ENCODE results near the gene PDZRN4.

PDZRN4 gene

GRCh38 chr12:41286426-41286825 lies 98.3 kb downstream of the PDZRN4 start:
- Histone ChIP-seq H3K4me2 (ENCODE audit: low read depth, low read length, poor library complexity, severe bottlenecking) (no peak overlapping the region), H3K9me2 (replicated peaks; ENCODE audit: insufficient read depth, low read length) (no peaks in the 10 kb centered on the region), H4K20me1 (ENCODE audit: low read depth, low read length) (no peaks in the 10 kb centered on the region; the same call in 1 of the 2 replicates), H2AFZ (ENCODE audit: low read depth, low read length, severe bottlenecking) (no peak overlapping the region), H3K9me3 (ENCODE audit: insufficient read depth, low read length) (no peaks in the 10 kb centered on the region), H3K9ac (ENCODE audit: low read length) (no peak overlapping the region), H3F3A (ENCODE audit: insufficient read depth) (no peaks in the 10 kb centered on the region), H3K4me3 (ENCODE audit: insufficient read depth, low read length, poor library complexity, severe bottlenecking) (no peak overlapping the region), H3K79me2 (ENCODE audit: insufficient read depth, low read length) (no peaks in the 10 kb centered on the region), H3K27me3 (ENCODE audit: low read length) (no peaks in the 10 kb centered on the region), H3K36me3 (ENCODE audit: low read length) (no peaks in the 10 kb centered on the region), H3K27ac (ENCODE audit: low read depth, low read length) (no peak overlapping the region)
- TF ChIP-seq, protein P1, sequence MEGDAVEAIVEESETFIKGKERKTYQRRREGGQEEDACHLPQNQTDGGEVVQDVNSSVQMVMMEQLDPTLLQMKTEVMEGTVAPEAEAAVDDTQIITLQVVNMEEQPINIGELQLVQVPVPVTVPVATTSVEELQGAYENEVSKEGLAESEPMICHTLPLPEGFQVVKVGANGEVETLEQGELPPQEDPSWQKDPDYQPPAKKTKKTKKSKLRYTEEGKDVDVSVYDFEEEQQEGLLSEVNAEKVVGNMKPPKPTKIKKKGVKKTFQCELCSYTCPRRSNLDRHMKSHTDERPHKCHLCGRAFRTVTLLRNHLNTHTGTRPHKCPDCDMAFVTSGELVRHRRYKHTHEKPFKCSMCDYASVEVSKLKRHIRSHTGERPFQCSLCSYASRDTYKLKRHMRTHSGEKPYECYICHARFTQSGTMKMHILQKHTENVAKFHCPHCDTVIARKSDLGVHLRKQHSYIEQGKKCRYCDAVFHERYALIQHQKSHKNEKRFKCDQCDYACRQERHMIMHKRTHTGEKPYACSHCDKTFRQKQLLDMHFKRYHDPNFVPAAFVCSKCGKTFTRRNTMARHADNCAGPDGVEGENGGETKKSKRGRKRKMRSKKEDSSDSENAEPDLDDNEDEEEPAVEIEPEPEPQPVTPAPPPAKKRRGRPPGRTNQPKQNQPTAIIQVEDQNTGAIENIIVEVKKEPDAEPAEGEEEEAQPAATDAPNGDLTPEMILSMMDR (IDR thresholded peaks at IDR 0.05; ENCODE audit: insufficient read depth, low read length, poor library complexity, severe bottlenecking), result no peak
- TF ChIP-seq EZH2phosphoT487 (conservative IDR thresholded peaks at IDR 0.05; ENCODE audit: low read length), result no peak

- Histone ChIP-seq H3K27ac (ENCODE audit: low read depth, low read length) (no peak overlapping the region), H3K9me2 (replicated peaks; ENCODE audit: insufficient read depth, low read length) (no peaks in the 10 kb centered on the region), H3K4me3 (ENCODE audit: insufficient read depth, low read length, poor library complexity, severe bottlenecking) (no peak overlapping the region), H2AFZ (ENCODE audit: low read depth, low read length, severe bottlenecking) (no peak overlapping the region), H3K4me2 (ENCODE audit: low read depth, low read length, poor library complexity, severe bottlenecking) (no peak overlapping the region), H3F3A (ENCODE audit: insufficient read depth) (no peaks in the 10 kb centered on the region), H3K9ac (ENCODE audit: low read length) (no peak overlapping the region), H3K36me3 (ENCODE audit: low read length) (no peaks in the 10 kb centered on the region), H3K79me2 (ENCODE audit: insufficient read depth, low read length) (no peaks in the 10 kb centered on the region), H4K20me1 (ENCODE audit: low read depth, low read length) (no peaks in the 10 kb centered on the region; the same call in 1 of the 2 replicates), H3K27me3 (ENCODE audit: low read length) (no peaks in the 10 kb centered on the region), H3K9me3 (ENCODE audit: insufficient read depth, low read length) (no peaks in the 10 kb centered on the region)
- no peak for TF ChIP-seq EZH2phosphoT487 (conservative IDR thresholded peaks at IDR 0.05; ENCODE audit: low read length)
- TF ChIP-seq, protein P1 (IDR thresholded peaks at IDR 0.05; ENCODE audit: insufficient read depth, low read length, poor library complexity, severe bottlenecking), result no peak
Measured at GRCh38 chr12:41287500-41288141, 99.5 kb downstream of the PDZRN4 start.

DNA sequence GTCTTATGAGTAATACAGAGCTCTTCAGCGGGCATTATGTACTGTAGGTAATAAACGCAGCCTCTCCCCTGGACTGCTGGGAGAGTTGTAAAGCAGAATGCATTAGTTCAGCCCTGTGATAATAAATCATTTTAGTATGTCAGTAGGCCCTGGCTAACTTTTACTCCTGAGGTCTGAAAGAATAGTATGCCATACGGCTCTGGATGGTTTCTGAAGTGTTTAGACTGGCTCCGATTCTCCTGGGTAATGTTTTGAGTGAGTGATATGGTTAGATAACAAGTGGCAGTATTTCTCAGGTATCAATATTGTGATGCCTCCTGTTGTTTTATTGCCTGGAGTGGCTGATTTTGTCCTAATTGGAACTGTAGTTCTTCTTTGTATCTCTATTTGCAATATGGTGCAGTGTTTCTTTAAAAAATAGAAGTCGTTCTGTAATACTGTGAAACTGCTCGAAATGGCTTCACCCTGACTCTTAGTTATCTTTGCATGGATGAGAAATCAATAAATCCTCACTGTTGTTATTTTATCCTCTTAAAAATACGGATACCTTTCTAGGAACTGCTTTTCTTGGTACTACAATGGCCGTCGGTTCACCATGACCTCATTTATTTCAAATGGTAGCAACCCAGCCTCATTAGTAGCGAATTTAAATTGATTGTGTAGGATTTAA lies 100.2 kb downstream of the PDZRN4 start:
- Histone ChIP-seq H3K9me2 (replicated peaks; ENCODE audit: insufficient read depth, low read length) (no peaks in the 10 kb centered on the region), H3K27me3 (ENCODE audit: low read length) (no peaks in the 10 kb centered on the region), H3K4me2 (ENCODE audit: low read depth, low read length, poor library complexity, severe bottlenecking) (no peak overlapping the region), H3K9me3 (ENCODE audit: insufficient read depth, low read length) (no peaks in the 10 kb centered on the region), H3F3A (ENCODE audit: insufficient read depth) (no peaks in the 10 kb centered on the region), H3K9ac (ENCODE audit: low read length) (no peak overlapping the region), H4K20me1 (ENCODE audit: low read depth, low read length) (no peaks in the 10 kb centered on the region; the same call in 1 of the 2 replicates), H3K4me3 (ENCODE audit: insufficient read depth, low read length, poor library complexity, severe bottlenecking) (no peak overlapping the region), H3K79me2 (ENCODE audit: insufficient read depth, low read length) (no peaks in the 10 kb centered on the region), H3K36me3 (ENCODE audit: low read length) (no peaks in the 10 kb centered on the region), H2AFZ (ENCODE audit: low read depth, low read length, severe bottlenecking) (no peak overlapping the region), H3K27ac (ENCODE audit: low read depth, low read length) (no peak overlapping the region)
- TF ChIP-seq, protein P1 (IDR thresholded peaks at IDR 0.05; ENCODE audit: insufficient read depth, low read length, poor library complexity, severe bottlenecking), result no peak
- no peak for TF ChIP-seq EZH2phosphoT487 (conservative IDR thresholded peaks at IDR 0.05; ENCODE audit: low read length)
